ENCODE data around the gene CPSF3. TPM values are rescaled to one million over a fixed set of nuclear protein-coding genes. Genes with fewer than 3 reads are reported as not detected.

Gene CPSF3
- total RNA-seq, 1 experiment from 2014 or later, result 61.5 TPM

GRCh38 chr2:9519250-9519649 lies 95.8 kb downstream of the CPSF3 start:
- Histone ChIP-seq H4K20me1 (ENCODE audit: insufficient read depth) (peaks cover 49% of the 10 kb centered on the region), H3K27me3 (ENCODE audit: insufficient read depth, low read depth) (no peaks in the 10 kb centered on the region), H3K4me3 (no peak overlapping the region), H3K79me2 (ENCODE audit: low read depth) (peaks cover 4% of the 10 kb centered on the region; the same call in 1 of the 2 replicates), H2AFZ (no peak overlapping the region), H3K9me3 (ENCODE audit: insufficient read depth, low read depth) (no peaks in the 10 kb centered on the region), H3K36me3 (ENCODE audit: low read depth) (peaks cover 53% of the 10 kb centered on the region), H3K27ac (no peak overlapping the region), H3K4me1 (replicated peaks; ENCODE audit: insufficient read depth) (no peaks in the 10 kb centered on the region), H3K9me2 (ENCODE audit: insufficient read depth) (no peaks in the 10 kb centered on the region), H3F3A (ENCODE audit: insufficient read depth, low read depth) (peaks cover 20% of the 10 kb centered on the region; the same call in 1 of the 2 replicates), H3K4me2 (no peak overlapping the region)
- ChIA-PET CTCF (no interaction called here), POLR2A (ENCODE audit: unreplicated experiment) (no interaction called here)
- no TSS peak for BruUV-seq (replicated peaks)
- intact Hi-C loops (cut with micrococcal nuclease; ENCODE audit: unreplicated experiment), result no loop called here
- DNase-seq, result no peak
- no peak for TF ChIP-seq CTCF (conservative IDR thresholded peaks at IDR 0.05)
- no peak for TF ChIP-seq EZH2 (IDR thresholded peaks at IDR 0.05; ENCODE audit: low read depth)

Other genes starting within 250 kb of the CPSF3 start
- gene ASAP2, start 216.8 kb upstream of the CPSF3 start, total RNA-seq (2021), result 60.3 and 66.8 TPM in 2 replicates
- gene ITGB1BP1, start 126 bp upstream of the CPSF3 start, total RNA-seq (2021), result 68.1 and 82.5 TPM in 2 replicates
- 28.7 and 37.3 TPM in 2 replicates for gene IAH1, start 50.9 kb downstream of the CPSF3 start, total RNA-seq (2021)
- 53.5 and 65.0 TPM in 2 replicates for gene ADAM17, start 132.2 kb downstream of the CPSF3 start, total RNA-seq (2021)
- 353 and 373 TPM in 2 replicates for gene YWHAQ, start 207.3 kb downstream of the CPSF3 start, total RNA-seq (2021)